Astrocyte (in vitro differentiated cells and primary cell): ENCODE results near the gene TUBA4B. TPM values are rescaled to one million over a fixed set of nuclear protein-coding genes. Genes with fewer than 3 reads are reported as not detected.

ENCODE experiments used
- DNase-seq: peaks from one replicate; pipeline ENCODE4 v3.0.0-alpha.2; 2010; ENCODE audit warnings: low read depth
- FAIRE-seq: peaks from 2 replicates; lab custom pipeline; 2011; peaks lifted over from hg19 to GRCh38; lab: Jason Lieb, UNC
- H2AFZ ChIP-seq: 2 replicates; pipeline ENCODE4 v1.6.0; 2012; ENCODE audit warnings: low read depth, low read length, inconsistent platforms
- H3K27ac ChIP-seq: 2 replicates; pipeline ENCODE4 v1.5.1; 2011; ENCODE audit warnings: low read depth, low read length, inconsistent platforms
- H3K27me3 ChIP-seq: 2 replicates; pipeline ENCODE4 v1.6.0; 2011; ENCODE audit warnings: low read length, inconsistent platforms; ENCODE audit not compliant: insufficient read depth
- H3K36me3 ChIP-seq: 2 replicates; pipeline ENCODE4 v1.5.1; 2011; ENCODE audit warnings: low read length, inconsistent platforms; ENCODE audit not compliant: insufficient read depth
- H3K4me1 ChIP-seq: 2 replicates; pipeline ENCODE4 v1.5.1; 2011; ENCODE audit warnings: low read length, inconsistent platforms; ENCODE audit not compliant: insufficient read depth
- H3K4me2 ChIP-seq: 2 replicates; pipeline ENCODE4 v1.6.0; 2012; ENCODE audit warnings: low read length, inconsistent platforms
- H3K4me3 ChIP-seq: 2 replicates; pipeline ENCODE4 v1.5.1; 2011; ENCODE audit warnings: low read depth, mild to moderate bottlenecking, low read length, inconsistent platforms; ENCODE audit not compliant: insufficient read depth
- H3K79me2 ChIP-seq: 2 replicates; pipeline ENCODE4 v1.6.0; 2012; ENCODE audit warnings: mild to moderate bottlenecking, low read length, inconsistent platforms; ENCODE audit not compliant: insufficient read depth
- H3K9ac ChIP-seq: 2 replicates; pipeline ENCODE4 v1.6.0; 2012; ENCODE audit warnings: mild to moderate bottlenecking, low read length, inconsistent platforms
- H3K9me3 ChIP-seq: 2 replicates; pipeline ENCODE4 v1.5.1; 2012; ENCODE audit warnings: low read depth, mild to moderate bottlenecking, low read length, inconsistent platforms; ENCODE audit not compliant: insufficient read depth
- H4K20me1 ChIP-seq: 2 replicates; pipeline ENCODE4 v1.6.0; 2012; ENCODE audit warnings: low read length, inconsistent platforms; ENCODE audit not compliant: insufficient read depth
- H3K27ac Mint-ChIP-seq: one replicate; pipeline ENCODE4 v1.8.0; 2021; ENCODE audit warnings: mild to moderate bottlenecking, mixed read lengths; ENCODE audit not compliant: unreplicated experiment
- H3K27me3 Mint-ChIP-seq: one replicate; pipeline ENCODE4 v1.8.0; 2021; ENCODE audit warnings: low read depth, mixed read lengths; ENCODE audit not compliant: unreplicated experiment
- H3K36me3 Mint-ChIP-seq: one replicate; pipeline ENCODE4 v1.8.0; 2021; ENCODE audit warnings: low read depth, mixed read lengths; ENCODE audit not compliant: unreplicated experiment
- H3K4me1 Mint-ChIP-seq: one replicate; pipeline ENCODE4 v1.8.0; 2021; ENCODE audit warnings: low read depth, mixed read lengths; ENCODE audit not compliant: unreplicated experiment
- H3K4me3 Mint-ChIP-seq: one replicate; pipeline ENCODE4 v1.8.0; 2021; ENCODE audit warnings: mild to moderate bottlenecking, moderate library complexity, mixed read lengths; ENCODE audit not compliant: unreplicated experiment
- H3K9me3 Mint-ChIP-seq: one replicate; pipeline ENCODE4 v1.8.0; 2021; ENCODE audit warnings: mild to moderate bottlenecking, mixed read lengths; ENCODE audit not compliant: unreplicated experiment
- CTCF ChIP-seq: IDR thresholded peaks from 2 replicates; pipeline ENCODE4 v1.5.1; 2011; ENCODE audit warnings: low read depth, mild to moderate bottlenecking, inconsistent platforms, low read length, moderate library complexity; ENCODE audit not compliant: insufficient read depth
- EZH2 ChIP-seq: IDR thresholded peaks from 2 replicates; pipeline ENCODE4 v1.6.1; 2012; ENCODE audit warnings: mild to moderate bottlenecking, low read length, inconsistent platforms; ENCODE audit not compliant: insufficient read depth
- total RNA-seq: library from RNA; stranded (reverse); gene quantifications from 2 replicates; pipeline ENCODE4 v1.2.1, GENCODE V29; 2021

Gene TUBA4B
- total RNA-seq, 1 donor from 2014 or later = not detected

GRCh38 chr2:219218732-219219701, 34.0 kb upstream of the TUBA4B start, which contains the start of gene ABCB6:
Gene ABCB6 (minus strand): TSS chr2:219218958. CDS start chr2:219218673, 285 bp downstream.
- peak; percentile 79 for DNase-seq
- H3K79me2 ChIP-seq = peaks cover 8% of the 10 kb centered on the region
- H3K27ac ChIP-seq = peak within 1 kb of the TSS; percentile 79
- peak within 1 kb of the TSS; percentile 71 for H2AFZ ChIP-seq
- H3K27me3 Mint-ChIP-seq = no peaks in the 10 kb centered on the region
- peak within 1 kb of the TSS; percentile 87 for H3K27ac Mint-ChIP-seq
- H4K20me1 ChIP-seq = peaks cover 14% of the 10 kb centered on the region
- H3K4me3 Mint-ChIP-seq = peak within 1 kb of the TSS; percentile 86
- TF ChIP-seq CTCF (no peak), EZH2 (no peak)
- H3K4me3 ChIP-seq = peak within 1 kb of the TSS; percentile 60
- H3K9ac ChIP-seq = peak within 1 kb of the TSS; percentile 73
- peaks cover 6% of the 10 kb centered on the region for H3K4me1 Mint-ChIP-seq
- H3K36me3 Mint-ChIP-seq = peaks cover 30% of the 10 kb centered on the region
- H3K4me1 ChIP-seq = peaks cover 23% of the 10 kb centered on the region
- no peaks in the 10 kb centered on the region for H3K27me3 ChIP-seq
- no peaks in the 10 kb centered on the region for H3K9me3 ChIP-seq
- H3K4me2 ChIP-seq = peak within 1 kb of the TSS; percentile 87
- FAIRE-seq = no peak
- no peaks in the 10 kb centered on the region for H3K9me3 Mint-ChIP-seq
- peaks cover 16% of the 10 kb centered on the region for H3K36me3 ChIP-seq

- Histone ChIP-seq H2AFZ (no peak overlapping the region), H3K4me3 (no peak overlapping the region), H3K27me3 (no peaks in the 10 kb centered on the region), H3K27ac (no peak overlapping the region), H4K20me1 (peaks cover 14% of the 10 kb centered on the region), H3K36me3 (peaks cover 16% of the 10 kb centered on the region), H3K4me2 (peak overlapping the region; percentile 87), H3K79me2 (peaks cover 8% of the 10 kb centered on the region), H3K4me1 (peaks cover 23% of the 10 kb centered on the region), H3K9ac (peak overlapping the region; percentile 73), H3K9me3 (no peaks in the 10 kb centered on the region)
- Mint-ChIP-seq H3K4me3 (no peak overlapping the region), H3K4me1 (peaks cover 6% of the 10 kb centered on the region), H3K27me3 (no peaks in the 10 kb centered on the region), H3K36me3 (peaks cover 29% of the 10 kb centered on the region), H3K27ac (no peak overlapping the region), H3K9me3 (no peaks in the 10 kb centered on the region)
- DNase-seq (no peak), FAIRE-seq (no peak)
- TF ChIP-seq CTCF (no peak), EZH2 (no peak)
Measured at GRCh38 chr2:219219784-219220532, 33.1 kb upstream of the TUBA4B start.
